Neural cell (in vitro differentiated cells): ENCODE measurements around the gene FAM237B. TPM values are rescaled to one million over a fixed set of nuclear protein-coding genes. Genes with fewer than 3 reads are reported as not detected.

Experiments used
- H2AFZ ChIP-seq: fragments of 200-600, 300-800 bp; sonication (generic), shearing (Covaris generic); 2 replicates; pipeline ENCODE4 v1.6.0; 2014; ENCODE audit warnings: low read depth, mild to moderate bottlenecking, antibody characterized with exemption, low read length, moderate library complexity
- H3F3A ChIP-seq: fragments of 200-600 bp; shearing (Covaris generic); 2 replicates; pipeline ENCODE4 v1.6.1; 2016; ENCODE audit warnings: mild to moderate bottlenecking, moderate library complexity, mixed read lengths, antibody characterized with exemption, low read length; ENCODE audit not compliant: insufficient read depth, poor library complexity, severe bottlenecking
- H3K27ac ChIP-seq: fragments of 200-600, 300-800 bp; sonication (generic), shearing (Covaris generic); 2 replicates; pipeline ENCODE4 v1.5.1; 2014; ENCODE audit warnings: mild to moderate bottlenecking, low read length, moderate library complexity
- H3K27me3 ChIP-seq: fragments of 300-800, 200-600 bp; sonication (generic), shearing (Covaris generic); 2 replicates; pipeline ENCODE4 v1.6.0; 2014; ENCODE audit warnings: mild to moderate bottlenecking, low read depth, low read length, moderate library complexity; ENCODE audit not compliant: insufficient read depth
- H3K36me3 ChIP-seq: fragments of 300-800, 200-600 bp; sonication (generic), shearing (Covaris generic); 2 replicates; pipeline ENCODE4 v1.5.1; 2014; ENCODE audit warnings: mild to moderate bottlenecking, antibody characterized with exemption, low read length, moderate library complexity; ENCODE audit not compliant: insufficient read depth
- H3K4me2 ChIP-seq: fragments of 300-800, 200-600 bp; sonication (generic), shearing (Covaris generic); 2 replicates; pipeline ENCODE4 v1.6.0; 2014; ENCODE audit warnings: mild to moderate bottlenecking, low read length
- H3K4me3 ChIP-seq: fragments of 300-800, 200-600 bp; sonication (generic), shearing (Covaris generic); 2 replicates; pipeline ENCODE4 v1.5.1; 2014; ENCODE audit warnings: mild to moderate bottlenecking, low read length, moderate library complexity
- H3K79me2 ChIP-seq: fragments of 200-600 bp; shearing (Covaris generic); replicated peaks from 2 replicates; pipeline ENCODE4 v1.6.0; 2014; ENCODE audit warnings: mild to moderate bottlenecking, low read length, moderate library complexity; ENCODE audit not compliant: insufficient read depth
- H3K9ac ChIP-seq: fragments of 300-800, 200-600 bp; sonication (generic), shearing (Covaris generic); 2 replicates; pipeline ENCODE4 v1.6.1; 2016; ENCODE audit warnings: mild to moderate bottlenecking, low read length, mixed read lengths
- H3K9me2 ChIP-seq: fragments of 200-600 bp; shearing (Covaris generic); 2 replicates; pipeline ENCODE4 v1.6.1; 2016; ENCODE audit warnings: mild to moderate bottlenecking, low read length, mixed read lengths; ENCODE audit not compliant: insufficient read depth
- H3K9me3 ChIP-seq: fragments of 200-600, 300-800 bp; sonication (generic), shearing (Covaris generic); 2 replicates; pipeline ENCODE4 v1.6.1; 2016; ENCODE audit warnings: mild to moderate bottlenecking, mixed run types, low read length, moderate library complexity, mixed read lengths
- H4K20me1 ChIP-seq: fragments of 200-600 bp; shearing (Covaris generic); 2 replicates; pipeline ENCODE4 v1.6.1; 2016; ENCODE audit warnings: mild to moderate bottlenecking, mixed run types; ENCODE audit not compliant: insufficient read depth
- EP300 ChIP-seq: fragments of 450-650 bp; conservative IDR thresholded peaks from 2 replicates; pipeline ENCODE4 v1.6.1; 2014; ENCODE audit warnings: antibody characterized with exemption, mild to moderate bottlenecking, moderate library complexity; ENCODE audit not compliant: poor library complexity, severe bottlenecking
- EZH2 ChIP-seq: fragments of 200-600, 300-800 bp; shearing (Covaris generic), sonication (generic); IDR thresholded peaks from 2 replicates; pipeline ENCODE4 v1.6.1; 2014; ENCODE audit warnings: antibody characterized with exemption, low read length, borderline replicate concordance, mild to moderate bottlenecking; ENCODE audit not compliant: insufficient read depth, poor library complexity, severe bottlenecking
- MXI1 ChIP-seq: fragments of 450-650 bp; conservative IDR thresholded peaks from 2 replicates; pipeline ENCODE4 v1.6.1; 2014; ENCODE audit warnings: antibody characterized with exemption, mild to moderate bottlenecking; ENCODE audit not compliant: poor library complexity, severe bottlenecking
- POLR2AphosphoS5 ChIP-seq: IDR thresholded peaks from 2 replicates; pipeline ENCODE4 v1.6.1; 2012
- RAD21 ChIP-seq: fragments of 450-650 bp; conservative IDR thresholded peaks from 2 replicates; pipeline ENCODE4 v1.6.1; 2014; ENCODE audit warnings: antibody characterized with exemption, mild to moderate bottlenecking, moderate library complexity
- REST ChIP-seq: IDR thresholded peaks from 2 replicates; pipeline ENCODE4 v1.6.1; 2012; ENCODE audit warnings: borderline replicate concordance
- SMC3 ChIP-seq: fragments of 450-650 bp; conservative IDR thresholded peaks from 2 replicates; pipeline ENCODE4 v1.6.1; 2014; ENCODE audit warnings: antibody characterized with exemption, mild to moderate bottlenecking, moderate library complexity; ENCODE audit not compliant: poor library complexity
- TAF1 ChIP-seq: IDR thresholded peaks from 2 replicates; pipeline ENCODE4 v1.6.1; 2012; ENCODE audit warnings: low read depth
- polyA plus RNA-seq: library from polyadenylated mRNA; depleted of rRNA; stranded (reverse); fragments of >200 nt; gene quantifications from 2 replicates; pipeline ENCODE4 v1.2.3, GENCODE V29; 2014
- TF ChIP-seq, protein P1 (sequence below): fragments of 450-650 bp; IDR thresholded peaks from 2 replicates; pipeline ENCODE4 v1.5.1; 2014; ENCODE audit warnings: antibody characterized with exemption, mild to moderate bottlenecking, moderate library complexity; ENCODE audit not compliant: poor library complexity, severe bottlenecking

FAM237B gene
- polyA plus RNA-seq, 1 donor from 2014 or later = not detected

DNA sequence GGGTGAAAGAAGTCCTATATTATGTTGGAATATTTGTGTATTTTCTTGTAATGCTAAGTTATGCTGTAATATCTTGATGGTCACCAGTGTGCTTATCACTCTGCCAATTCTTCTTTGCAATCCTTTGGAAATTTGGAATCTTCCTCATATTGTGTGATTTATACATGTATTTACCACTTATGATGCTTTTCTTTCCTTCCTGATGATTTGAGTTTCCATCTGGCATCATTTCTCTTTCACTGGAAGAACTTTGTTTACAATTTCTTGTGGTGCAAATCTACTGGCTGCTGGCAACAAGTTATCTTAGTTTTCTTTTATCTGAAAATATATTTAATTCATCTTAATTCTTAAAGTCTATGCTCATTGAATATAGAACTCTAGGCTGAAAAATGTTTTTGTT is 46.9 kb downstream of the FAM237B start:
- Histone ChIP-seq H3K27ac (no peak overlapping the region), H4K20me1 (no peaks in the 10 kb centered on the region), H3K9ac (no peak overlapping the region), H3F3A (no peaks in the 10 kb centered on the region), H3K36me3 (no peaks in the 10 kb centered on the region), H3K27me3 (no peaks in the 10 kb centered on the region), H3K4me3 (no peak overlapping the region), H3K9me2 (no peaks in the 10 kb centered on the region), H3K9me3 (no peaks in the 10 kb centered on the region), H2AFZ (no peak overlapping the region), H3K79me2 (no peaks in the 10 kb centered on the region), H3K4me2 (no peak overlapping the region)
- TF ChIP-seq POLR2AphosphoS5 (no peak), RAD21 (no peak), TAF1 (no peak), MXI1 (no peak), EZH2 (no peak), SMC3 (no peak), EP300 (no peak), REST (no peak)
- TF ChIP-seq, protein P1, sequence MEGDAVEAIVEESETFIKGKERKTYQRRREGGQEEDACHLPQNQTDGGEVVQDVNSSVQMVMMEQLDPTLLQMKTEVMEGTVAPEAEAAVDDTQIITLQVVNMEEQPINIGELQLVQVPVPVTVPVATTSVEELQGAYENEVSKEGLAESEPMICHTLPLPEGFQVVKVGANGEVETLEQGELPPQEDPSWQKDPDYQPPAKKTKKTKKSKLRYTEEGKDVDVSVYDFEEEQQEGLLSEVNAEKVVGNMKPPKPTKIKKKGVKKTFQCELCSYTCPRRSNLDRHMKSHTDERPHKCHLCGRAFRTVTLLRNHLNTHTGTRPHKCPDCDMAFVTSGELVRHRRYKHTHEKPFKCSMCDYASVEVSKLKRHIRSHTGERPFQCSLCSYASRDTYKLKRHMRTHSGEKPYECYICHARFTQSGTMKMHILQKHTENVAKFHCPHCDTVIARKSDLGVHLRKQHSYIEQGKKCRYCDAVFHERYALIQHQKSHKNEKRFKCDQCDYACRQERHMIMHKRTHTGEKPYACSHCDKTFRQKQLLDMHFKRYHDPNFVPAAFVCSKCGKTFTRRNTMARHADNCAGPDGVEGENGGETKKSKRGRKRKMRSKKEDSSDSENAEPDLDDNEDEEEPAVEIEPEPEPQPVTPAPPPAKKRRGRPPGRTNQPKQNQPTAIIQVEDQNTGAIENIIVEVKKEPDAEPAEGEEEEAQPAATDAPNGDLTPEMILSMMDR = no peak

DNA sequence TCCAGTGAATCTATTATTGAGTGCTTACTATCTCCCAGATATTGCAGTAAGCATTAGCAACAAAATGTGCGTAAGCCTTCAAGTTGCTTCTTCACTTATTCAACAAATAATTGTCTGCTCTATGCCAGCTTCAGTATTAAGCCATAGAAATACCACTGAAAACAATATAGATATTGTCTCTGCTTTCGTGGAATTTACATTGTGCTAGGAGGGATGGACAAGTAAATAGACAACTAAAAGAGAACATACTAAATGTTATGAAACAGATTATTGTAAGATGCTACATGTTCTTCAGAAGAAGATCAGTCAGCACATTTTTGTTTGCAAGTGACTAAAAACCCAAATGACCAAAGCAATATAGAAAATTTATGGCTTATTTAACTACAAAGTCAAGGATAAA is 48.9 kb downstream of the FAM237B start:
- Histone ChIP-seq H3K36me3 (no peaks in the 10 kb centered on the region), H3K27ac (no peak overlapping the region), H3K4me3 (no peak overlapping the region), H3K27me3 (no peaks in the 10 kb centered on the region), H3K9me3 (no peaks in the 10 kb centered on the region), H3K9me2 (no peaks in the 10 kb centered on the region), H3K4me2 (no peak overlapping the region), H3K9ac (no peak overlapping the region), H2AFZ (no peak overlapping the region), H3F3A (no peaks in the 10 kb centered on the region), H4K20me1 (no peaks in the 10 kb centered on the region), H3K79me2 (no peaks in the 10 kb centered on the region)
- TF ChIP-seq POLR2AphosphoS5 (no peak), SMC3 (no peak), EP300 (no peak), TAF1 (no peak), EZH2 (no peak), RAD21 (no peak), REST (no peak), MXI1 (no peak)
- TF ChIP-seq, protein P1 = no peak
